Activated CD8-positive, alpha-beta T cell treated with anti-CD3 and anti-CD28 coated beads for 36 hours (primary cell): ENCODE measurements around the gene CACNA1C. TPM values are rescaled to one million over a fixed set of nuclear protein-coding genes. Genes with fewer than 3 reads are reported as not detected.

Experiments
- ATAC-seq: fragments of 200-7000 bp; cut with Tn5 transposase; one replicate; pipeline ENCODE4 v1.10.0; 2021; ENCODE audit warnings: mild to moderate bottlenecking, moderate library complexity
- CTCF ChIA-PET: fragments of 350-600 bp; sonication (Branson Sonifier 250); formaldehyde crosslinking; loops from one replicate; lab custom pipeline; 2021; ENCODE audit warnings: antibody characterized with exemption; lab: Charles Lee
- POLR2A ChIA-PET: fragments of 350-600 bp; sonication (Branson Sonifier 250); formaldehyde crosslinking; loops from one replicate; lab custom pipeline; 2021; ENCODE audit warnings: antibody characterized with exemption; lab: Charles Lee
- DNase-seq: peaks from one replicate; pipeline ENCODE4 v3.0.0-alpha.2; 2020
- H3K27ac Mint-ChIP-seq: one replicate; pipeline ENCODE4 v1.8.0; 2021; ENCODE audit warnings: mild to moderate bottlenecking, mixed read lengths
- H3K27me3 Mint-ChIP-seq: one replicate; pipeline ENCODE4 v1.8.0; 2021; ENCODE audit warnings: mixed read lengths
- H3K36me3 Mint-ChIP-seq: one replicate; pipeline ENCODE4 v1.8.0; 2021; ENCODE audit warnings: low read depth, mixed read lengths
- H3K4me1 Mint-ChIP-seq: one replicate; pipeline ENCODE4 v1.8.0; 2021; ENCODE audit warnings: low read depth, mixed read lengths
- H3K4me3 Mint-ChIP-seq: one replicate; pipeline ENCODE4 v1.8.0; 2021; ENCODE audit warnings: mild to moderate bottlenecking, moderate library complexity, mixed read lengths
- H3K9me3 Mint-ChIP-seq: one replicate; pipeline ENCODE4 v1.8.0; 2021; ENCODE audit warnings: mixed read lengths
- intact Hi-C: fragments of 100-400 bp; cut with micrococcal nuclease; formaldehyde crosslinking; loops from one replicate; pipeline ENCODE4 v1.10.0; 2022
- total RNA-seq, 2 experiments: library from RNA; stranded (reverse); gene quantifications; one replicate each; pipeline ENCODE4 v1.2.3, GENCODE V29; 2021
- TF ChIP-seq, protein P1 (sequence below): fragments of 200-600 bp; IDR thresholded peaks from one replicate; pipeline ENCODE4 v1.8.0; 2022; ENCODE audit warnings: antibody characterized with exemption, mild to moderate bottlenecking

CACNA1C gene
- total RNA-seq, 2 experiments from 2014 or later = 0.02 to 0.05 TPM

DNA sequence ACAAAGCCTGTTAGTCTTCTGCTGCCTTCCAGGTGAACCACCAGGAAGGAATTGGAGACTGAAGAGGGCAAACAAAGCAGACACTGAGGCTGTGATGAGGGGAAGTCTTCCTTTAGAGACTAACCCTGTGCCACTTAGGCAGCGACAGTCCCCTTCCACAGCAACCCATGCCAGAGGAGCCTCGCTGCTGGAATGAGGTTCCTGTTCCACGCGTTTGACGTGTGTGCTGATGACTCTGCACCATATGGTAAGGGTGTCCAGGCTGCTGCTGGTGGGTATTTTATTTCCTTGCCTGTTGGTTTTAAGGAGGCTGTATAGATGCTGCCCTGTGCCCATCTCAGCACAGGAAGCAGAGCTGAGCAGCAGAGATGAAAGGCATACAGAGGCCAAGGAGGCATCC, 380.1 kb downstream of the CACNA1C start:
- ATAC-seq = no peak
- no peak for DNase-seq
- Mint-ChIP-seq H3K4me1 (no peaks in the 10 kb centered on the region), H3K27ac (no peak overlapping the region), H3K36me3 (no peaks in the 10 kb centered on the region), H3K9me3 (peaks cover 5% of the 10 kb centered on the region), H3K27me3 (peaks cover 2% of the 10 kb centered on the region), H3K4me3 (no peak overlapping the region)
- ChIA-PET CTCF (no interaction called here), POLR2A (no interaction called here)
- TF ChIP-seq, protein P1, sequence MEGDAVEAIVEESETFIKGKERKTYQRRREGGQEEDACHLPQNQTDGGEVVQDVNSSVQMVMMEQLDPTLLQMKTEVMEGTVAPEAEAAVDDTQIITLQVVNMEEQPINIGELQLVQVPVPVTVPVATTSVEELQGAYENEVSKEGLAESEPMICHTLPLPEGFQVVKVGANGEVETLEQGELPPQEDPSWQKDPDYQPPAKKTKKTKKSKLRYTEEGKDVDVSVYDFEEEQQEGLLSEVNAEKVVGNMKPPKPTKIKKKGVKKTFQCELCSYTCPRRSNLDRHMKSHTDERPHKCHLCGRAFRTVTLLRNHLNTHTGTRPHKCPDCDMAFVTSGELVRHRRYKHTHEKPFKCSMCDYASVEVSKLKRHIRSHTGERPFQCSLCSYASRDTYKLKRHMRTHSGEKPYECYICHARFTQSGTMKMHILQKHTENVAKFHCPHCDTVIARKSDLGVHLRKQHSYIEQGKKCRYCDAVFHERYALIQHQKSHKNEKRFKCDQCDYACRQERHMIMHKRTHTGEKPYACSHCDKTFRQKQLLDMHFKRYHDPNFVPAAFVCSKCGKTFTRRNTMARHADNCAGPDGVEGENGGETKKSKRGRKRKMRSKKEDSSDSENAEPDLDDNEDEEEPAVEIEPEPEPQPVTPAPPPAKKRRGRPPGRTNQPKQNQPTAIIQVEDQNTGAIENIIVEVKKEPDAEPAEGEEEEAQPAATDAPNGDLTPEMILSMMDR = no peak
- intact Hi-C loops = no loop called here

DNA sequence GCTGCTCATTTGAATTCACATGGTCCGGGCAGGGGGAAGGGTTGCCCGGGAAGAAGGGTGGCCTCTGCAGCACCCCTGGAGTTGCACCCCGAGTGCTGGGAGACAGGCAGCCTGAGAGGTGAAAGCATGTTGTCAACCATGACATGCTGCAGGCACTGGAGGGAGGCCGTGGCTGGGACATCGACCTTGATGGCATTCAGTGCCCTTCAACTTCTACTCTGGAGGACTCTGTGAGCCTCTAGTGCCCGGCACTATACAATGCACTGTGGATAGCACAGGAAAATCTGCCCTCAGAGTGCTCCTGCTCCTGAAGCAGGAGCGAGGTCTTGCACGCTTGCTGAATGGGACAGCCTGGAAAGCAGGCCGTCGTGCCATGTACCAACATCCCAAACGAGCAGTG, 382.7 kb downstream of the CACNA1C start:
- ATAC-seq = no peak
- H3K4me3 Mint-ChIP-seq = no peak overlapping the region

DNA sequence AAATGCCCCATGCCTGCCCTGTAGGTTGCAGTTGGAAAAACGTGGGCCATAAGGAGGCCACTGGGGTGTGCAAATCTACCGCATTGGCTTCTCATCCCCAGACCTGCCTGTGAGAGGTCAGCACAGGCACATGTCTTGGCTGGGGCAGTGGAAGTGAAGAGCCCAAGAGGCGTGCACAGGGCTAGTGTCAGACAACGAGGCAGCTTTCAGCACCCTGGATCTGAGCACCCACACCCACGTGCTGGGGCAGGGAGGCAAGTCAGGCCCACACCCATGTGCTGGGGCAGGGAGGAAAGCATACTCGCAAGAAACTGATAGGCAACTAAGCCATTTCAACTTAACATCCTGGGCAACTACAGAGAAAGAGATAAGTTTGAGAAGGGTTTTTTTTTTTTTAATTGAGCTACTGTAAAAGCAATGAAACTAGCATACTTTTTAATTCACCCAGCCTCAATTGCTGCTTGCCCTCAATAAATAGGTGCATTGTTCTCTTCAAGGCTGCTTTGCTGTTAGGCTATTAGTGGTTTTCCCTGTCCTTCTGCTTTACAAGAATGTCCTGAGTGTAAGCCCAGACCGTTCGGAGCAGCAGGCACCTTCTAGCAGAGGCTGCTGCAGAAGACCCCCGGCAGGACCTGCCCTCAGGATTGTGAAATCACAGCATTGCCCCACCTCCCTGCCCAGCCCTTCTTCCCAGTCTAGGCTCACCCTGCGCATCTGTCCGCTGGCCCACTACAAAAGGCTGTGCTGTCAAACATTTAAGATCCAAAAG, 386.7 kb downstream of the CACNA1C start:
- no peaks in the 10 kb centered on the region for H3K4me1 Mint-ChIP-seq
- intact Hi-C loops = no loop called here

More for the DNA sequence above, 382.7 kb downstream of the CACNA1C start:
- H3K4me1 Mint-ChIP-seq = no peaks in the 10 kb centered on the region
- TF ChIP-seq, protein P1 = no peak
- DNase-seq = no peak
- H3K27me3 Mint-ChIP-seq = peaks cover 3% of the 10 kb centered on the region
- no peak overlapping the region for H3K27ac Mint-ChIP-seq
- intact Hi-C loops = no loop called here
- ChIA-PET POLR2A (no interaction called here), CTCF (no interaction called here)
- H3K9me3 Mint-ChIP-seq = peaks cover 7% of the 10 kb centered on the region
- H3K36me3 Mint-ChIP-seq = no peaks in the 10 kb centered on the region

DNA sequence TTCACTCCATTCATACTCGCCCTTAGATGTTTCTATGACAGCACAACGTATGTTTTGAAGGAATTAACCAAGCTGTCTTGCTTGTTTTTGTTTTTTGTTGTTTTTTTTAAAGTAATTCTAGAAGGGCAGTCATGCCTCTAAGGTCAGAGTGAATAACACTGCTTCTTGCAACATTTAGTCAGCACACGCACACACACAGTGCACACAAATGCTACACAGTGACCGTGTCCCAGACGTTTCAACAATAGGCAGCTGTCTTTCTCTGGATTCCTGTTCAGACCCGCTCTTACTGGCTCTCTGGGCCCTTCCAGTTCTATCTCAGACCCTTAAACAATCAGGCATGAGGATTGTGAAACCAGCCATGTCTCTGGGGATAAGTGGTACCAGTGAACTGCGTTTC, 391.0 kb downstream of the CACNA1C start:
- no peak for DNase-seq
- H3K4me3 Mint-ChIP-seq = no peak overlapping the region
- intact Hi-C loops = no loop called here
- CTCF ChIA-PET = no interaction called here
- peaks cover 2% of the 10 kb centered on the region for H3K27me3 Mint-ChIP-seq
- H3K36me3 Mint-ChIP-seq = no peaks in the 10 kb centered on the region
- H3K9me3 Mint-ChIP-seq = no peaks in the 10 kb centered on the region
- no peak for ATAC-seq
- no peak overlapping the region for H3K27ac Mint-ChIP-seq
- POLR2A ChIA-PET = no interaction called here
- TF ChIP-seq, protein P1 = no peak
- H3K4me1 Mint-ChIP-seq = no peaks in the 10 kb centered on the region

More for the DNA sequence above, 386.7 kb downstream of the CACNA1C start:
- peaks cover 3% of the 10 kb centered on the region for H3K27me3 Mint-ChIP-seq
- no peaks in the 10 kb centered on the region for H3K36me3 Mint-ChIP-seq
- H3K9me3 Mint-ChIP-seq = peaks cover 7% of the 10 kb centered on the region
- POLR2A ChIA-PET = interaction anchor here (0.6 kb wide), 1 partner anchor 242 kb away, joined by 3 read pairs; no protein-coding TSS in a partner anchor
- H3K4me3 Mint-ChIP-seq = no peak overlapping the region
- no peak for ATAC-seq
- TF ChIP-seq, protein P1 = no peak
- DNase-seq = no peak
- H3K27ac Mint-ChIP-seq = no peak overlapping the region
- CTCF ChIA-PET = no interaction called here

DNA sequence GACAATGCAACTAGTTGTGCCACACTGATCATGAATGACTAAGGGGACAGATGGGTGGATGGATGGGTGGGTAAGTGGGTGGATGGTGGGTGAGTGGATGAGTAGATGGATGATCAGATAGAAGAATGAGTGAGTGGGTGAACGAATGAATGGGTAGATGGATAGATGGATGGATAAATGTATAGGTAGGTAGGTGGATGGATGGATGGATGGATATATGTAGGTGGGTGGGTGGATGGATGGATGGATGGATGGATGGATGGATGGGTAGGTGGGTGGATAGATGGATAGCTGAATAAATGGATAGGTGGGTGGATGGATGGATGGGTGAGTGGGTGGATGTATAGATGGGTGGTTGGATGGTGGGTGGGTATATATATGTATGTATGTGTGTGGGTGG, 393.2 kb downstream of the CACNA1C start:
- no peak overlapping the region for H3K4me3 Mint-ChIP-seq
- TF ChIP-seq, protein P1 = no peak
- POLR2A ChIA-PET = no interaction called here
- H3K4me1 Mint-ChIP-seq = no peaks in the 10 kb centered on the region
- no peak overlapping the region for H3K27ac Mint-ChIP-seq
- intact Hi-C loops = no loop called here
- no peak for DNase-seq
- H3K27me3 Mint-ChIP-seq = no peaks in the 10 kb centered on the region
- no peaks in the 10 kb centered on the region for H3K36me3 Mint-ChIP-seq
- CTCF ChIA-PET = no interaction called here
- no peak for ATAC-seq
- H3K9me3 Mint-ChIP-seq = no peaks in the 10 kb centered on the region
